Type B pancreatic cell (in vitro differentiated cells): Measurements from ENCODE around the gene CYTH4. TPM values are rescaled to one million over a fixed set of nuclear protein-coding genes. Genes with fewer than 3 reads are reported as not detected.

Experiments
- DNase-seq: peaks from one replicate; pipeline ENCODE4 v3.0.0; 2021; ENCODE audit warnings: mixed read lengths; ENCODE audit not compliant: unreplicated experiment; ENCODE audit errors: extremely low spot score
- H3K27ac Mint-ChIP-seq: 2 replicates; pipeline ENCODE4 v1.8.0; 2021; ENCODE audit warnings: mild to moderate bottlenecking, mixed read lengths
- H3K27me3 Mint-ChIP-seq: 2 replicates; pipeline ENCODE4 v1.8.0; 2021; ENCODE audit warnings: mixed read lengths
- H3K36me3 Mint-ChIP-seq: 2 replicates; pipeline ENCODE4 v1.8.0; 2021; ENCODE audit warnings: mixed read lengths
- H3K4me1 Mint-ChIP-seq: one replicate; pipeline ENCODE4 v1.8.0; 2021; ENCODE audit warnings: mixed read lengths; ENCODE audit not compliant: unreplicated experiment
- H3K4me3 Mint-ChIP-seq: 2 replicates; pipeline ENCODE4 v1.8.0; 2021; ENCODE audit warnings: mild to moderate bottlenecking, mixed read lengths
- H3K9me3 Mint-ChIP-seq: 2 replicates; pipeline ENCODE4 v1.8.0; 2021; ENCODE audit warnings: mixed read lengths
- total RNA-seq: library from RNA; stranded (reverse); gene quantifications from 2 replicates; pipeline ENCODE4 v1.2.1, GENCODE V29; 2021; ENCODE audit warnings: low replicate concordance
- TF ChIP-seq, protein P1 (sequence below): fragments of 200-600 bp; sonication (generic); conservative IDR thresholded peaks from 2 replicates; pipeline ENCODE4 v1.5.0; 2021; ENCODE audit warnings: antibody characterized with exemption, mild to moderate bottlenecking

The CYTH4 gene
- total RNA-seq, 1 donor from 2014 or later = not detected

DNA sequence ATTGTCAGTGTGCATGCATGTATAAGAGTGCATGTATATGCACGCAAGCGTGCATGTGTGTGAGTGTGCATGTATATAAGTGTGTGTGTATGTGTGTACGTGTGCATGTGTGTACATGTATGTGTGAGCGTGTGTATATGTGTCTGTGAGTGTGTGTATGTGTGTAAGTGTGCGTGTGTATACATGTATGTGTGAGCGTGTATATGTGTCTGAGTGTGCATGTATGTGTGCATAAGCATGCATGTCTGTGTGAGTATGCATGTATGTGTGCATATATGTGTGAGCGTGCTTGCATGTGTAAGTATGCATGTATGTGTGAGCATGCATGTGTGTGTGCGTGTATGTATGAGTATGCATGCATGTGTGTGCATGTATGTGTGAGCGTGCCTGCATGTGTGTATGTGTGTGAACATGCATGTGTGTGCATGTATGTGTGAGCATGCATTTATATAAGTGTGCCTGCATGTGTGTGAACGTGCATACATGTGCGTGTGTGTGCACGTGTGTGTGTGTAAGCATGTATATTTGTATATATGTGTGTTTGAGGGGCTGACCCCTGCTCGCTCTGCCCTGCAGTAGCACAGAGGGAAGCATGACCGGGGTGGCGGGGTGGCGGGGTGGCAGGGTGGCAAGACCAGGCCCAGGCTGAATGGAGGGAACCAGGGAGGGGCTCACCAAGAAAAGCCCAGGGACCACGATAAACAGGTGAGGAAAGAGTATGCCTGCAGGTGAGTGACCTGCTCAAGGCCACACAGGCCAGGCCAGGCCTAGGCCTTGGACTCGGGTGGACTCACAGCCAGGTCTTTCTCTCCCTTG is 26.3 kb downstream of the CYTH4 start:
- peak overlapping the region; percentile 0 for H3K4me3 Mint-ChIP-seq
- DNase-seq = no peak
- peaks cover 23% of the 10 kb centered on the region for H3K4me1 Mint-ChIP-seq
- peaks cover 12% of the 10 kb centered on the region for H3K27me3 Mint-ChIP-seq
- no peaks in the 10 kb centered on the region for H3K36me3 Mint-ChIP-seq
- peak overlapping the region; percentile 64 for H3K27ac Mint-ChIP-seq
- no peaks in the 10 kb centered on the region for H3K9me3 Mint-ChIP-seq
- TF ChIP-seq, protein P1, sequence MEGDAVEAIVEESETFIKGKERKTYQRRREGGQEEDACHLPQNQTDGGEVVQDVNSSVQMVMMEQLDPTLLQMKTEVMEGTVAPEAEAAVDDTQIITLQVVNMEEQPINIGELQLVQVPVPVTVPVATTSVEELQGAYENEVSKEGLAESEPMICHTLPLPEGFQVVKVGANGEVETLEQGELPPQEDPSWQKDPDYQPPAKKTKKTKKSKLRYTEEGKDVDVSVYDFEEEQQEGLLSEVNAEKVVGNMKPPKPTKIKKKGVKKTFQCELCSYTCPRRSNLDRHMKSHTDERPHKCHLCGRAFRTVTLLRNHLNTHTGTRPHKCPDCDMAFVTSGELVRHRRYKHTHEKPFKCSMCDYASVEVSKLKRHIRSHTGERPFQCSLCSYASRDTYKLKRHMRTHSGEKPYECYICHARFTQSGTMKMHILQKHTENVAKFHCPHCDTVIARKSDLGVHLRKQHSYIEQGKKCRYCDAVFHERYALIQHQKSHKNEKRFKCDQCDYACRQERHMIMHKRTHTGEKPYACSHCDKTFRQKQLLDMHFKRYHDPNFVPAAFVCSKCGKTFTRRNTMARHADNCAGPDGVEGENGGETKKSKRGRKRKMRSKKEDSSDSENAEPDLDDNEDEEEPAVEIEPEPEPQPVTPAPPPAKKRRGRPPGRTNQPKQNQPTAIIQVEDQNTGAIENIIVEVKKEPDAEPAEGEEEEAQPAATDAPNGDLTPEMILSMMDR = no peak

DNA sequence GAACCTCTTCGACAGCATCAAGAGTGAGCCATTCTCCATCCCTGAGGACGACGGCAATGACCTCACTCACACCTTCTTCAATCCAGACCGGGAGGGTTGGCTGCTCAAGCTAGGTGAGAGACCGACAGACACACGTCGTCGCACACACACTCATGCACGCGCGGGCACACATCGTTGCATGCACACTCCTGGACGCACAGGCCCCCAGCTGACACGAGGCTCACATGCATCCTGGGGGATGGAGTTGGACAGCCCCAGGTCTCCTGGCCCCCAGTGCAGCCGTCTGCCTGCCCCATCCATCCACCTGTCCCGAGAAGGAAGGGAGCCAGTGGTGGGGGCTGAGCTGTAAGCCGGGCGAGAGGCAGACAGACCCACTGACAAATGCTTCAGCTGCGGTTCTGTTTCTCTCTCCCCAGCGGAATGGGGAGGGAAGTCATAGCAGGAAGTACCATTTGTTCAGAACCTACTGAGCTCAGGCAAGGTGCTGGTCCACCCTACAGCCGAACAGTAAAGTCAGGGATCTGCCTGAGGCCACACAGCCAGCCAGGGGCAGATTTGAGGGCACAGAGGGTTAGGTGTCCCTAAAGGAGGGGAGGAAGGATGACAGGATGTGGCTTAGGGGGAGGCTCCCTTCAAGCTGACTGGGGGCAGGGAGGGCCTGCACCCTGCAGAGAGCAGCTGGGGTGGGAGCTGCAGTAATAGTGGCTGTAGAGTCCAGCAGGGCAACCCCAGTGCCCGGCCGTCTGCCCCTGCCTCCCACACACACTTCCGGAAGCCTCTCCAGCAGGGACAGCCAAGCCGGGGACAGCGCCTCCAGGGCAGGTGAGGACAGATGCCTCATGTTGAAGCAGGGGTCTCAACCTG is 27.1 kb downstream of the CYTH4 start:
- Mint-ChIP-seq H3K27ac (no peak overlapping the region), H3K36me3 (no peaks in the 10 kb centered on the region), H3K27me3 (peaks cover 12% of the 10 kb centered on the region), H3K9me3 (no peaks in the 10 kb centered on the region), H3K4me1 (peaks cover 18% of the 10 kb centered on the region), H3K4me3 (no peak overlapping the region)
- no peak for DNase-seq
- TF ChIP-seq, protein P1 = no peak

DNA sequence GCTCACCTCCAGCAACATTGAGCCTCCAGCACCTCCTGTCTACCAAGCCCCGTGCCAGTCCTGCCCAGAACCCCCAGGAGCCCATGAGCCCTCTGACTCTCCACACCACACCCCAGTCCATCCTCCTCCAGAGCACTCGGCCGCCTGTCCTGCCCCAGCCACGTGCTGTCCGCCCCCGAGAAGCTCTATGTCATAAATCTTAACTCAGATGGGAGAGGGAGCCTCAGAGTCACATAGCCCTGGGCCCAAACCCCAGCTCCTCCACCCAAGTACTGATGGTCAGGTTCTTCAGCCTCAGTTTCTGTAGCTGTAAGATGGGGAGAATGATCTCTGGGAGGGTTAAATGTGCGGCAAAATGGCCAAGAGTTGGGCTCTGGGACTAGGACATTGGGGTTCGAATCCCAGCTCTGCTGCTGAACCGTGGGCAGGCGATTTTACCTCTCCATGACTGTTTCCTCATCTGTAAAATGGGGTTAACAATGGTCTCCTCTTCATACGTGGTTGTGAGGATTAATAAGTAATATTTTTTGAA is 27.8 kb downstream of the CYTH4 start:
- no peaks in the 10 kb centered on the region for H3K36me3 Mint-ChIP-seq
- no peak overlapping the region for H3K27ac Mint-ChIP-seq
- TF ChIP-seq, protein P1 = no peak
- no peaks in the 10 kb centered on the region for H3K9me3 Mint-ChIP-seq
- H3K27me3 Mint-ChIP-seq = peaks cover 12% of the 10 kb centered on the region
- H3K4me3 Mint-ChIP-seq = no peak overlapping the region
- peaks cover 18% of the 10 kb centered on the region for H3K4me1 Mint-ChIP-seq
- no peak for DNase-seq

DNA sequence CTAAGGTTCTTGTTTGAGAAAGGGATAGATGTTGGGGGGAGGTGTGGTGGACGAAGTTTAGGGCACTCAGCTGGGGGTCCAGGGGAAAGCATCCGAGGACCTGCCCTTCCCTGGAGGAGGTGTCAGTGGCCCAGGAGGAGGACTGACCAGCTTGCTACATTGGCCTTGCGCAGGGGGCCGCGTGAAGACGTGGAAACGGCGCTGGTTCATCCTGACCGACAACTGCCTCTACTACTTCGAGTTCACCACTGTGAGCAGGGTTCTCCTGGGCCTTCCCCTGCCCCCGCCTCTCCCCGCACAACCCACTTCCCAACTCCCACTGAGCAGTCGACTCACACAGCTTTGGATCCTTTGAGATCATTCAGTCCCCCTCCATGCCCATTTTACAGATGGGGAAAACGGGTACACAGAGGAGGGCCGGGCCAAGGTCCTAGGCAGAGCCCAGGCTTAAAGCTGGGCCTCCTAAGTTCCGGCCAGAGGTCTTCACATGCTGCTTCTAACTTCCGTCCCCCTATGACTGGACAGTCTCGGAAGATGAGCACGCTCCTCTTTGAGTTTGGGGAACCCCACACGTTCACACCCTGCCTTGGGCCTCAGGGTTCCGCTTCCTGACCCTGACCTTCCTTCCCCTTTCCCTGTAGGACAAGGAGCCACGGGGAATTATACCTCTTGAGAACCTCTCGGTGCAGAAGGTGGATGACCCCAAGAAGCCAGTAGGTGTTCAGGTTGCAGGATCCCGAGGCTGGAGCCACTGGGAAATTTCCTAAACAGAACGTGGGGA is 28.7 kb downstream of the CYTH4 start:
- Mint-ChIP-seq H3K9me3 (no peaks in the 10 kb centered on the region), H3K36me3 (no peaks in the 10 kb centered on the region), H3K4me3 (no peak overlapping the region), H3K4me1 (peaks cover 18% of the 10 kb centered on the region), H3K27ac (no peak overlapping the region), H3K27me3 (peaks cover 12% of the 10 kb centered on the region)
- TF ChIP-seq, protein P1 = no peak
- no peak for DNase-seq

DNA sequence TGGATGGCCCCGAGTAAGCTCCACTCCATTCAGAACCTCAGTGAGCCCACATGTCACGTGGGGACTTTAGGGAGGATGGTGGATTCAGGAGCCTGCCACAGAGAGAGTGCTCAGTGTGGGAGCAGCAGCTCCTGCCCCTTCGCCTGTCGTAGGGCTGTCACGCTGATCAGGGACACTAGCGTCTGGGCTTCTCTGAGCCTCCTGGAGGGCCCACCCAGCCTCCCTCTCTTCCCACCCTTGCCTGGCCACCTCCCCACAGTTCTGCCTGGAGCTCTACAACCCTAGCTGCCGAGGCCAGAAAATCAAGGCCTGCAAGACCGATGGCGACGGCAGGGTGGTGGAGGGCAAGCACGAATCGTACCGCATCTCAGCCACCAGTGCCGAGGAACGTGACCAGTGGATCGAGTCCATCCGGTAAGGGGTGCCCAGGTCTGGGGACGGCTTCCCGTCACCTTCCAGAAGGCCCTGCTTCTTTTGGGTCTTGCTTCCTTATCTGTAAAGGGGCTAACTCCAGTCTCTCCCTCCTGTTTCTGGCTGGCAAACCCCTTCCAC is 29.5 kb downstream of the CYTH4 start:
- TF ChIP-seq, protein P1 = no peak
- peaks cover 13% of the 10 kb centered on the region for H3K27me3 Mint-ChIP-seq
- no peak overlapping the region for H3K4me3 Mint-ChIP-seq
- DNase-seq = no peak
- H3K4me1 Mint-ChIP-seq = peaks cover 14% of the 10 kb centered on the region
- H3K27ac Mint-ChIP-seq = no peak overlapping the region
- H3K9me3 Mint-ChIP-seq = no peaks in the 10 kb centered on the region
- no peaks in the 10 kb centered on the region for H3K36me3 Mint-ChIP-seq
